Heart left ventricle (tissue), 16 donors: Measurements from ENCODE around the gene RAB11FIP4. TPM values are rescaled to one million over a fixed set of nuclear protein-coding genes. Genes with fewer than 3 reads are reported as not detected.

Experiments
- ATAC-seq, 4 donors: fragments of 200-7000 bp; cut with Tn5 transposase; one replicate each; pipeline ENCODE4 v1.9.1; 2020 to 2022; ENCODE audit warnings: moderate library complexity in 4 of 4, mild to moderate bottlenecking in 3 of 4, moderate number of reproducible peaks in 1 of 4
- DNase-seq, 5 donors: peaks; one replicate each; pipeline ENCODE4 v3.0.0-alpha.2; 2020
- H3K27ac ChIP-seq, 12 donors: fragments of 200-600 bp; sonication (generic) in 4 of 12; one replicate each; pipeline versions ENCODE4 v1.5.0 to v1.8.0; 2016 to 2022; ENCODE audit warnings: mild to moderate bottlenecking in 2 of 12
- H3K27me3 ChIP-seq, 9 donors: fragments of 200-600 bp; sonication (generic) in 2 of 9; one replicate each; pipeline versions ENCODE4 v1.5.1 to v1.8.0; 2016 to 2022; ENCODE audit warnings: mild to moderate bottlenecking in 3 of 9
- H3K36me3 ChIP-seq, 9 donors: fragments of 200-600 bp; sonication (generic) in 2 of 9; one replicate each; pipeline versions ENCODE4 v1.5.0 to v1.8.0; 2018 to 2022; ENCODE audit warnings: mild to moderate bottlenecking in 2 of 9
- H3K4me1 ChIP-seq, 12 donors: fragments of 200-600 bp; sonication (generic) in 4 of 12; one replicate each; pipeline versions ENCODE4 v1.5.0 to v1.8.0; 2016 to 2022; ENCODE audit warnings: mild to moderate bottlenecking in 3 of 12
- H3K4me3 ChIP-seq, 12 donors: fragments of 200-600 bp; sonication (generic) in 4 of 12; one replicate each; pipeline versions ENCODE4 v1.5.0 to v1.8.0; 2017 to 2022; ENCODE audit warnings: mild to moderate bottlenecking in 9 of 12, moderate library complexity in 4 of 12
- H3K9me3 ChIP-seq, 12 donors: fragments of 200-600 bp; sonication (generic) in 4 of 12; one replicate each; pipeline versions ENCODE4 v1.5.0 to v1.8.0; 2016 to 2022; ENCODE audit warnings: mild to moderate bottlenecking in 1 of 12
- CTCF ChIP-seq, 12 donors: fragments of 200-600 bp; sonication (generic) in 4 of 12; IDR thresholded peaks; one replicate each; pipeline versions ENCODE4 v1.5.0 to v1.8.0; 2018 to 2022; ENCODE audit warnings: antibody characterized with exemption in 12 of 12, mild to moderate bottlenecking in 5 of 12
- POLR2A ChIP-seq, 2 donors: fragments of 450-650 bp; IDR thresholded peaks; one replicate each; pipeline ENCODE4 v1.6.1; 2017; ENCODE audit warnings: antibody characterized with exemption in 2 of 2, mild to moderate bottlenecking in 2 of 2, moderate library complexity in 2 of 2
- WGBS, 4 donors: extraction: QIAGEN DNeasy Blood & Tissue Kit in 2 of 4; methylation state at CpG; one replicate each; pipeline versions ENCODE4 v1.1.5 to v1.1.7; 2013 to 2018; 5-methylcytosine and 5-hydroxymethylcytosine counted together
- intact Hi-C, 10 donors: fragments of 100-400 bp; cut with DNase I; formaldehyde crosslinking; loops; one replicate each; pipeline versions ENCODE4 v1.11.1 to v1.14.2; 2022
- polyA plus RNA-seq, 2 donors: library from polyadenylated mRNA; stranded (reverse); fragments of 200-250 nt; gene quantifications; one replicate each; pipeline ENCODE4 v1.2.3, GENCODE V29; 2013
- total RNA-seq, 9 donors: library from RNA; depleted of rRNA in 2 of 9; stranded (reverse); fragments of >200 nt in 2 of 9; fragmentation: NEBNext Ultra II Directional in 3 of 9; extraction: Animal tissue kit (Norgen Biotek cat#: 25700) in 3 of 9; gene quantifications; one replicate each; pipeline versions ENCODE4 v1.1.0 to v1.2.4, GENCODE V29; 2016 to 2023
- donor health status: ischemic (EF 13 %, LVEDD 7.1; RV severe dilation, severe dysfunction).
- donor health status: healthy with polysubstance abuse.
- donor health status: DM: no; HTN: yes; CAD: no.
- donor health status: DM: no; HTN: no; CAD: no.
- donor health status: ischemic (EF 25% LVEDD 6.9; RV normal size, moderate dysfunction).
- donor health status: ischemic (EF 25% LVEDD 5.7; RV mildly dilated, moderate dysfunction).
- donor health status: healthy.
- donor health status: DM: yes; HTN: yes; CAD: no.
- donor health status: ischemic (EF 35%, LVEDD 5.7; RV mildly dilated, moderate dysfunction).
- donor health status: nonischemic (EF 11% LVEDD 7.7; RV severe dilation, severe dysfunction).
- donor health status: DM: yes; HTN: yes; CAD: no.
- donor health status: PGD.
- donor health status: ischemic (EF 29% LVEDD 5.4; RV normal size, mild dysfunction).
- donor health status: nonischemic (EF 23%, LVEDD 6.1; RV moderate dilation, normal function).

The RAB11FIP4 gene
- total and polyA plus RNA-seq, 11 donors = 1.5 to 13.7 (median 8.3) TPM

- Histone ChIP-seq H3K27me3 (no peaks in the 10 kb centered on the region), H3K9me3 (no peaks in the 10 kb centered on the region), H3K36me3 (no peaks in the 10 kb centered on the region), H3K27ac (peak overlapping the region in 4 of 12 donors; percentile 19 to 82 (median 34)), H3K4me1 (peaks cover 4 to 84% (median 67%) of the 10 kb centered on the region in 12 donors), H3K4me3 (no peak overlapping the region)
- DNase-seq (no peak), ATAC-seq (no peak)
- 90 to 94% (median 91%) methylated on average over 6 to 7 of the region's 7 CpGs for WGBS, 4 donors
- TF ChIP-seq CTCF (IDR thresholded peaks at IDR 0.05) (no peak), POLR2A (IDR thresholded peaks at IDR 0.05) (no peak)
- intact Hi-C loops = loop anchor here in 2 of 10 donors (10.0 kb wide), 1 partner anchor 126 kb away; no protein-coding TSS in a partner anchor
These were observed 177.1 kb downstream of the RAB11FIP4 start for GRCh38 chr17:31568539-31568938.

DNA sequence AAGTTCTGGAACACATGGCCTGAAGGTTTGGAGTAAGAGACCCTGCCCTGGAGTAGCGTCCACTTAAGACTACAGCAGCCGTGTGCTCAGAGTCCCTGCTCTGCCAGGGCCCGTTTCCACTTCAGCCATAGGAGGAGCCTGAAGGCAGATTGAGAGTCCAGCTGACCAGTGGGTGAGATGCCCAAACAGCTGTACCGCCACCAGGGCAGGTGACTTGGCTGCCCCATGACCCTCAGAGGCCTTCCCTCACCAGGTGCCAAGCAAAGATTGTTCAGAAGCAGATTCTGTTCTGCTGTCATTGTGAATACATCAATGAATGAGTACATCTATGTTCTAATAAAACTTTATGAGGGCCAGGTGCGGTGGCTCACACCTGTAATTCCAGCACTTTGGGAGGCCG lies 178.8 kb downstream of the RAB11FIP4 start:
- H3K4me3 ChIP-seq = no peak overlapping the region
- H3K4me1 ChIP-seq = peaks cover 4 to 71% (median 58%) of the 10 kb centered on the region in 12 donors
- H3K27me3 ChIP-seq = no peaks in the 10 kb centered on the region
- H3K27ac ChIP-seq = peak overlapping the region in 11 of 12 donors; percentile 43 to 84 (median 72)
- WGBS, 4 donors = 80 to 89% (median 86%) methylated on average over 6 of the region's 6 CpGs
- ATAC-seq = no peak
- no peaks in the 10 kb centered on the region for H3K9me3 ChIP-seq
- no peak for DNase-seq
- no peaks in the 10 kb centered on the region for H3K36me3 ChIP-seq
- TF ChIP-seq POLR2A (IDR thresholded peaks at IDR 0.05) (no peak), CTCF (IDR thresholded peaks at IDR 0.05) (no peak)
- intact Hi-C loops = loop anchor here in 2 of 10 donors (5.0 to 10.0 kb wide), 3 partner anchors 125 to 167 kb away; no protein-coding TSS in a partner anchor

GRCh38 chr17:31570951-31571892 lies 179.7 kb downstream of the RAB11FIP4 start:
- WGBS, 4 donors = 24 to 38% (median 34%) methylated on average over 13 to 14 of the region's 14 CpGs
- TF ChIP-seq POLR2A (IDR thresholded peaks at IDR 0.05) = no peak
- TF ChIP-seq CTCF (IDR thresholded peaks at IDR 0.05) = no peak
- Histone ChIP-seq H3K27me3 (no peaks in the 10 kb centered on the region), H3K9me3 (no peaks in the 10 kb centered on the region), H3K4me1 (peaks cover 4 to 65% (median 51%) of the 10 kb centered on the region in 12 donors), H3K27ac (peak overlapping the region; percentile 20 to 84 (median 68)), H3K36me3 (no peaks in the 10 kb centered on the region), H3K4me3 (no peak overlapping the region)
- ATAC-seq = peak; percentile 83 to 90 (median 87)
- peak; percentile 81 to 92 (median 88) for DNase-seq
- intact Hi-C loops = loop anchor here in 2 of 10 donors (5.0 to 10.0 kb wide), 3 partner anchors 124 to 166 kb away; no protein-coding TSS in a partner anchor

DNA sequence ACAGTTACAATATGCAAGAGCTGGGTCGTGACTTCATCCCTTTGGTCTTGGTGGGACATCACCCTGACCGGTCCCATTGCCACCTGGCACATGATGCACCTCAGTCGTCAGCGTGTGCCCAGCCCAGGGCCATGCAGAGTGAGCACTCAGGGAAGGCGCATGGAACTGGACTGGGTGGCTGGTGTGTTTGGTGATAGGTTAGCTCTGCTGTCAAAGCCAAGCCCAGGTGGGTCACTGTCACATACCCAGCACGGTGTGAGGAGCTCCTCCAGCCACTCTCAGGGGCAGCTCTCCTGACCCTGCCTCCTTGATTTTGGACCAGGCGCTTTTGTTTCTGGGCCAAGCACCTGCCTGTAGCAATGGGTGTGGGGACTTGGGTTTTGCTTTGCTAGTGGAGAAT lies 180.9 kb downstream of the RAB11FIP4 start:
- TF ChIP-seq CTCF (IDR thresholded peaks at IDR 0.05) = no peak
- no peak for TF ChIP-seq POLR2A (IDR thresholded peaks at IDR 0.05)
- Histone ChIP-seq H3K27me3 (no peaks in the 10 kb centered on the region), H3K4me1 (peaks cover 4 to 58% (median 44%) of the 10 kb centered on the region in 12 donors), H3K4me3 (no peak overlapping the region), H3K36me3 (no peaks in the 10 kb centered on the region), H3K9me3 (no peaks in the 10 kb centered on the region), H3K27ac (peak overlapping the region in 8 of 12 donors; percentile 43 to 84 (median 72))
- DNase-seq = no peak
- no peak for ATAC-seq
- intact Hi-C loops = loop anchor here in 2 of 10 donors (5.0 to 10.0 kb wide), 3 partner anchors 122 to 165 kb away; no protein-coding TSS in a partner anchor
- 92 to 96% (median 95%) methylated on average over 7 of the region's 7 CpGs for WGBS, 4 donors
